Spinal cord (tissue), 10 donors: ENCODE measurements around the gene ARG2. TPM values are rescaled to one million over a fixed set of nuclear protein-coding genes. Genes with fewer than 3 reads are reported as not detected.

Source experiments
- DNase-seq, 6 donors: peaks; one replicate each; pipeline versions ENCODE4 v3.0.0 to v3.0.0-alpha.2; 2013 to 2015; ENCODE audit warnings: low spot score in 6 of 6, low read depth in 4 of 6
- H3K27ac ChIP-seq: one replicate; pipeline ENCODE4 v1.5.1; 2013; ENCODE audit warnings: low read depth, low read length, control low read depth
- H3K27me3 ChIP-seq: one replicate; pipeline ENCODE4 v1.6.1; 2013; ENCODE audit warnings: low read length; ENCODE audit not compliant: control insufficient read depth, insufficient read depth
- H3K36me3 ChIP-seq: one replicate; pipeline ENCODE4 v1.6.1; 2013; ENCODE audit warnings: low read length; ENCODE audit not compliant: control insufficient read depth, insufficient read depth
- H3K4me1 ChIP-seq: one replicate; pipeline ENCODE4 v1.6.1; 2013; ENCODE audit warnings: low read length; ENCODE audit not compliant: control insufficient read depth, insufficient read depth
- H3K4me3 ChIP-seq: one replicate; pipeline ENCODE4 v1.5.1; 2013; ENCODE audit warnings: low read depth, low read length, control low read depth
- H3K9me3 ChIP-seq: one replicate; pipeline ENCODE4 v1.6.1; 2013; ENCODE audit warnings: low read length; ENCODE audit not compliant: control insufficient read depth, insufficient read depth
- WGBS: methylation state at CpG from one replicate; pipeline ENCODE4 v1.1.5; 2013; ENCODE audit warnings: missing lambda C conversion rate; ENCODE audit not compliant: insufficient coverage; 5-methylcytosine and 5-hydroxymethylcytosine counted together
- polyA plus RNA-seq, 2 donors: library from polyadenylated mRNA; unstranded; fragments of 120-200 nt; gene quantifications; one replicate each; pipeline ENCODE4 v1.2.1, GENCODE V29; 2013; ENCODE audit not compliant: insufficient read length in 2 of 2
- total RNA-seq, 2 donors: library from RNA; depleted of rRNA in 1 of 2; stranded (reverse); fragments of 120-200 nt in 1 of 2; fragments of >200 nt in 1 of 2; gene quantifications; one replicate each; pipeline versions ENCODE4 v1.2.3 to v1.2.4, GENCODE V29; 2013 to 2014
- donor health status: healthy.

The ARG2 gene
- total and polyA plus RNA-seq, 4 donors = 8.4 to 31.2 (median 22.8) TPM

DNA sequence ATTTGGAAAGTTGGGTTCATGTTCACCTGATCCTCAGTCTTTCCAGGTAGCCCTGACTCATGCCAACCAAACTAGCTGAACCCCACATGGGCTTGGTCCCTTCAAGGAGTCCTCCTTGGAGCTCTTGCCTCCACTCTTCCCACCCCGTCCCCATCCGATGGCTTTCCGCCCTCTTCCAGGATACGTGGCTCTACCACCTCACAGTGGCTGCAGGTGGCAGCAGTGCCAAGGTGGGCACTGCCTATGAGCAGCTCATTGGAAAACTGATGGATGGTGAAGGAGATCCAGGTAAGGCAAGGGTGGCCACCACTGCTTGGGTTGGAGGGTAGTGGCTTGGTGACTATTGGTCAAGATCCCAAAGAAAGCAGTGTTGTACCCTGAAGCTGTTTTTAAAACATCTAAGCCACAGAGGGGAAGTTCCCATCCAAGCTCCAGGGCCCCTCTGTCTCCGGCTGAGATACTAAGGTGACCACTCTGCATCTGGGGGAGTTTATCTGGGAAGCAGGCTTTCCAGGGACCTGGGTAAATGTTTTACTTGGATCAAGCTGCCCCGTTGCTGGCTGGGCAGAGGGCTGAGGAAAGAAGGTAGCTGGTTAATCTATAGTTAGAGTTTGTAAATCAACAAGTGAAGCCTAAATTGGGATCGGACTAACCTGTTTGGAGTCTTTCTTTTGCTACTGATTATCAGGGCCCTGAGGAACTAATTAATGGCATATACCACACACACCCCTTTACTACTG is 43.3 kb upstream of the ARG2 start:
- no peak for DNase-seq
- no peaks in the 10 kb centered on the region for H3K27me3 ChIP-seq
- H3K36me3 ChIP-seq = peaks cover 85% of the 10 kb centered on the region
- H3K4me3 ChIP-seq = no peak overlapping the region
- no peak overlapping the region for H3K27ac ChIP-seq
- no peaks in the 10 kb centered on the region for H3K9me3 ChIP-seq
- H3K4me1 ChIP-seq = peaks cover 5% of the 10 kb centered on the region
- WGBS = 71% methylated on average over 1 of the region's 7 CpGs

GRCh38 chr14:67577181-67577808 is 42.4 kb upstream of the ARG2 start:
- H3K4me1 ChIP-seq = peaks cover 3% of the 10 kb centered on the region
- no peak overlapping the region for H3K27ac ChIP-seq
- H3K36me3 ChIP-seq = peaks cover 84% of the 10 kb centered on the region
- 63% methylated on average over 6 of the region's 13 CpGs for WGBS
- no peak overlapping the region for H3K4me3 ChIP-seq
- no peaks in the 10 kb centered on the region for H3K27me3 ChIP-seq
- no peak for DNase-seq
- H3K9me3 ChIP-seq = no peaks in the 10 kb centered on the region

DNA sequence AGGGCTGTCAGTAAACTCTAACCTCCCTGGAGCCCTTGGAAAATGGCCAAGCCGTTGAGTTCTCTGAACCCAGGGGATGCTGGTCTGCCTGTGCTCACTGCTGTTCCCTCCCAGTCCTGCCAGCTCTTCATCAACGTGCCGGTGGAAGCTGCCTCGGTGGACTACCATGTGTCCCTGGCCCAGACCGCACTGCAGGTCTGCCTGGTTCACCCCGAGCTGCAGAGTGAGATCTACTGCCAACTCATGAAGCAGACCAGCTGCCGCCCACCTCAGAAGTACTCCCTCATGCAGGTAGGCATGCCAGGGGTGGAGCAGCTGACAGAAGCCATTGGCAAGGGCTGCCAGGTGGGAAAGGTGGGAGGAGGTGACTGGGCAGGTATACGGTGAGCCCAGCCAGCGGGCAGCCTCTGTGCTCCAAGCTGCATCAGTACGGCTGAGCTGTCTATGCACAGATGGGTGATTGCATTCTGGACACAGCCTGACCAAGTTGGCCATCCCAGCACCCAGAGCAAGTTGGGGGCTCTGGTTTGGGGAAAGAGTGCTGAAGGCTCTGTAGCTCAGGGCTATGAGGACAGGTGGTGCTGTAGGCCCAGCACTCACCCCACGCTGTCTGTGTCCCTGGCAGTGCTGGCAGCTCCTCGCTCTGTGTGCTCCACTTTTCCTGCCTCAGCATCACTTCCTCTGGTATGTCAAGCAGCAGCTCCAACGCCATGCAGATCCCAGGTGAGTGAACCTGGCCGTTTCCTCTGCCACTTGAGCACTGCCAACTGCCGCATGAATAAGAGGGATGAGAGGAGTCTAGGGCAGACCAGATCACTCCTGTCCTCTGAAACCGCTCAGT is 41.6 kb upstream of the ARG2 start:
- WGBS = 91% methylated on average over 16 of the region's 16 CpGs
- Histone ChIP-seq H3K27me3 (no peaks in the 10 kb centered on the region), H3K36me3 (peaks cover 82% of the 10 kb centered on the region), H3K4me3 (no peak overlapping the region), H3K27ac (no peak overlapping the region), H3K4me1 (peaks cover 3% of the 10 kb centered on the region), H3K9me3 (no peaks in the 10 kb centered on the region)
- no peak for DNase-seq

DNA sequence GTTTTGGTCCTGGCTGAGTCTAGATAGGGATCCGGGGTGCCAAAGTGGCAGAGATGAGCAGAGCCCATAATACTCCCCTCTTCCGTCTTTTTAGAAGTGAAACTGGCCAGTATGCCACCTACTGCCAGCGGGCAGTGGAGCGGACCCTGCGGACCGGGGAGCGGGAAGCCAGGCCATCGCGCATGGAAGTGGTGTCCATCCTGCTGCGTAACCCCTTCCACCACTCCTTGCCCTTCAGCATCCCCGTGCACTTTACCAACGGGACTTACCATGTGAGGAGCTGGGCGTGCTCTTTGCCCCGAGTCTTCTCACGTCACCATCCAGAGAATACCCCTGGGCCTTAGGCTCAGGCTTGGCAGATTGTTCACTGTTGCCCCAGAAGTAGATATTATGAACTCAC is 40.7 kb upstream of the ARG2 start:
- DNase-seq = no peak
- no peak overlapping the region for H3K4me3 ChIP-seq
- peaks cover 3% of the 10 kb centered on the region for H3K4me1 ChIP-seq
- H3K27me3 ChIP-seq = no peaks in the 10 kb centered on the region
- 82% methylated on average over 15 of the region's 15 CpGs for WGBS
- no peaks in the 10 kb centered on the region for H3K9me3 ChIP-seq
- H3K27ac ChIP-seq = no peak overlapping the region
- H3K36me3 ChIP-seq = peaks cover 79% of the 10 kb centered on the region

DNA sequence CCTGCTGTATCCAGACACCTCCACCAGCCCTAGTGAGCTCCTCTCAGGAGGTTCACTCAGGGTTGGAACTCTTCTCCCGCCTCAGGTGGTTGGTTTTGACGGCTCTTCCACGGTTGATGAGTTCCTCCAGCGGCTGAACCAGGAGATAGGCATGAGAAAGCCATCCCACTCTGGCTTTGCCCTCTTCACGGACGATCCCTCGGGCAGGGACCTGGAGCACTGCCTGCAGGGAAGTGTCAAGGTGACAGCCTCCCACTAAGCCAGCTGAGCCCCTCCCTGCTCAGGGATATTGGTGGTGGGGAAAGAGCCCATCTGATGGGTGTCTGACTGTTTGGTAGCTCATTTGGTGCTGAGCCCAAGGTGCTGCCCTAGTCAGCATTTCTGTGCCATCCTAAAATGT is 40.1 kb upstream of the ARG2 start:
- no peaks in the 10 kb centered on the region for H3K9me3 ChIP-seq
- no peak for DNase-seq
- peaks cover 74% of the 10 kb centered on the region for H3K36me3 ChIP-seq
- 89% methylated on average over 5 of the region's 7 CpGs for WGBS
- H3K27ac ChIP-seq = no peak overlapping the region
- no peaks in the 10 kb centered on the region for H3K27me3 ChIP-seq
- peaks cover 3% of the 10 kb centered on the region for H3K4me1 ChIP-seq
- no peak overlapping the region for H3K4me3 ChIP-seq

DNA sequence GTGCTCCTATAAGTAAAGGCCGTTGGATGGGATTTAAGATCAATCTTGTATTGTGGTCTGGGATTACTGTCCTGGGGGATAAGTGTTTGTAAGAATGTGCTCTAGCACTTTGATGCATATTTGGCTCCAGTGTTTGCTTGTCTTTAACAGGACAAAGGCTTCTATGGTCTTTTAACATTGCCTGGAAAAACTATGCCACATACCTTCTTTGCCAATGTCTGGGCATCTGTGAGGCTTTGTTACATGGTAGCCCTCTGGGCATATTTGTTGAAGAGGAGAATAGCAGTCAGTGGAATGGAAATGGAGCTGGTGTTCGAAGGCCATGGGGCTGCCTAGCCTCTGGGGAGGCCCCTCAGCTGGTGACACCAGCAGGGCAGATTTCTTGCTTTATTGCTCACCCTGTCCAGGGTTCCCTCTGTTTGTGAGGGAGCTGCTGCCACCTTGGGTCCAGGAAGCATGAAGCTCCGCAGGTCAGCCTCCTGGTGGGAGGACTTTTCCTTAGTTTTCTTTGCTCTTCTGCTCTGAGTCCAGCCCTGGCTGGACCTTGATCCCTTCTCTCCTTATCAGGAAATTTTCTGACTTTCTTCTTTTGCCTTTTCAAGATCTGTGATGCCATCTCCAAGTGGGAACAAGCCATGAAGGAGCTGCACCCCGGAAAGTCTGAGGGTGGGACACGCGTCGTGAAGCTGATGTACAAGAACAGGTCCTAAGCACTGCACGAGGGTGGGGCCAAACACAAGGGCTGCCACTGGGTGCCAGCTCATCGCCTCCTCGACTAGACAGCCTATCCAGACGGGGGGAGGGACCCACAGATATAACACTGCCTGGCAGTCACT is 39.2 kb upstream of the ARG2 start:
- WGBS = 92% methylated on average over 11 of the region's 11 CpGs
- H3K9me3 ChIP-seq = no peaks in the 10 kb centered on the region
- H3K27ac ChIP-seq = no peak overlapping the region
- H3K4me3 ChIP-seq = no peak overlapping the region
- H3K4me1 ChIP-seq = peaks cover 6% of the 10 kb centered on the region
- no peak for DNase-seq
- peaks cover 67% of the 10 kb centered on the region for H3K36me3 ChIP-seq
- H3K27me3 ChIP-seq = no peaks in the 10 kb centered on the region

- no peak for DNase-seq
- H3K27me3 ChIP-seq = no peaks in the 10 kb centered on the region
- no peak overlapping the region for H3K4me3 ChIP-seq
- WGBS = no CpG with 5 or more reads among the region's 1 CpG
- H3K4me1 ChIP-seq = peaks cover 7% of the 10 kb centered on the region
- H3K36me3 ChIP-seq = peaks cover 64% of the 10 kb centered on the region
- no peak overlapping the region for H3K27ac ChIP-seq
- no peaks in the 10 kb centered on the region for H3K9me3 ChIP-seq
Observed at GRCh38 chr14:67581643-67582042, 38.1 kb upstream of the ARG2 start.

DNA sequence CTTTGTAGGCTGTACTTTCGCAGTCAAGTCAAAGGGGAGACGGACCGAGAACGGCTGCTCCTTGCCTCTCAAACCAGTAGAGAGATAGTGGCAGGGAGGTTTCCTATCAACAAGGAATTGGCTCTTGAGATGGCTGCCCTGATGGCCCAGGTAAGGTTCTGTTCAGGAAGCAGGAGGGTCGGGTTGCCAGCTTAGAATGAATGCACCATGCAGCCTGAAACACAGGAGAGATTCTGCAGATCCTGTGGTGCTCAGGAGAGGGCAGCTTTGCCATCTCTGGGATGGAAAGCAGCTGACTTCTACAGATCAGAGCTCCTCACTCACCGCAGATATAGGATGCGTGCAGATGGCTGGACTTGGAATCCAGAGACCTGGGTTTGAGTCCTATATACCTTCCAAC is 37.7 kb upstream of the ARG2 start:
- no peak overlapping the region for H3K27ac ChIP-seq
- no peak for DNase-seq
- 85% methylated on average over 7 of the region's 7 CpGs for WGBS

More for the DNA sequence above, 37.7 kb upstream of the ARG2 start:
- Histone ChIP-seq H3K4me1 (peaks cover 7% of the 10 kb centered on the region), H3K27me3 (no peaks in the 10 kb centered on the region), H3K9me3 (no peaks in the 10 kb centered on the region), H3K36me3 (peaks cover 60% of the 10 kb centered on the region), H3K4me3 (no peak overlapping the region)
